ENCODE results near the gene ALS2. TPM values are rescaled to one million over a fixed set of nuclear protein-coding genes. Genes with fewer than 3 reads are reported as not detected.

ALS2 gene
- total and polyA plus RNA-seq, 2 of the 8 experiments (the other 6 are each of a cell fraction or from before 2014, with no cell fraction given): 12.1 to 34.5 TPM

- Histone ChIP-seq H3K9me3 (ENCODE audit: insufficient read depth in 2 of 2, low read depth in 1 of 2, low read length in 1 of 2) (no peaks in the 10 kb centered on the region), H3K14ac (ENCODE audit: insufficient read length) (no peak overlapping the region), H2BK20ac (ENCODE audit: low read length) (no peak overlapping the region), H2BK5ac (ENCODE audit: low read depth, low read length) (peak overlapping the region; percentile 90), H3K9ac (replicated peaks in 1 of 4; ENCODE audit: extremely low read depth in 1 of 4, low read depth in 3 of 4, low read length in 3 of 4) (peak overlapping the region; percentile 63 to 78 (median 75)), H3K23ac (ENCODE audit: insufficient read length) (no peak overlapping the region), H3K23me2 (ENCODE audit: low read depth, low read length) (peaks cover 14% of the 10 kb centered on the region), H3K27ac (ENCODE audit: low read depth, low read length) (peak overlapping the region; percentile 78), H3K79me2 (ENCODE audit: control insufficient read depth in 1 of 2, insufficient read depth in 2 of 2, low read length in 2 of 2) (peaks cover 0 to 51% of the 10 kb centered on the region in 2 experiments; a peak in 3 of 4 replicates), H3K4me3 (ENCODE audit: extremely low read depth in 1 of 4, insufficient read depth in 2 of 4, low read depth in 3 of 4, low read length in 4 of 4) (peak overlapping the region; percentile 87 to 93 (median 88)), H3K27me3 (replicated peaks in 1 of 4; ENCODE audit: control insufficient read depth in 3 of 4, extremely low read depth in 1 of 4, insufficient read depth in 3 of 4, low read length in 3 of 4) (no peaks in the 10 kb centered on the region), H3K18ac (ENCODE audit: extremely low read depth, low read length) (peak overlapping the region; percentile 53; the same call in 1 of the 2 replicates), H4K5ac (ENCODE audit: insufficient read length, low read depth, low read length) (peak overlapping the region; percentile 51), H2BK12ac (ENCODE audit: low read depth, low read length) (no peak overlapping the region), H3K4ac (replicated peaks; ENCODE audit: insufficient read length, low read depth, low read length) (peak overlapping the region; percentile 46), H3K36me3 (ENCODE audit: control insufficient read depth in 2 of 4, insufficient read depth in 4 of 4, low read length in 3 of 4) (no peaks in the 10 kb centered on the region), H2BK120ac (replicated peaks; ENCODE audit: low read depth, low read length) (no peak overlapping the region), H4K20me1 (replicated peaks in 1 of 2; ENCODE audit: control insufficient read depth in 1 of 2, insufficient read depth in 2 of 2, low read length in 2 of 2) (no peaks in the 10 kb centered on the region), H3K56ac (replicated peaks; ENCODE audit: insufficient read length, low read depth, low read length) (peak overlapping the region; percentile 74), H3K4me2 (ENCODE audit: insufficient read depth in 1 of 2, low read depth in 2 of 2, low read length in 2 of 2) (peak overlapping the region; percentile 72 to 96), H4K91ac (replicated peaks; ENCODE audit: insufficient read length, low read length) (peak overlapping the region; percentile 56), H3K79me1 (ENCODE audit: low read depth, low read length) (no peaks in the 10 kb centered on the region; the same call in 1 of the 2 replicates), H2BK15ac (ENCODE audit: low read length) (no peak overlapping the region), H2AFZ (ENCODE audit: low read length) (0 out of 2 replicates have a peak overlapping the region, but pooled peaks have one; percentile 8), H2AK5ac (ENCODE audit: low read depth, low read length) (no peak overlapping the region), H4K8ac (ENCODE audit: extremely low read depth, insufficient read depth, low read length) (peak overlapping the region; percentile 72; the same call in 1 of the 2 replicates), H3K4me1 (replicated peaks in 1 of 4; ENCODE audit: control insufficient read depth in 3 of 4, insufficient read depth in 4 of 4, low read length in 3 of 4) (peaks cover 0 to 7% (median 3%) of the 10 kb centered on the region in 4 experiments; a peak in 4 of 7 replicates)
- no peak for FAIRE-seq
- DNase-seq (ENCODE audit: low read depth in 1 of 2, low spot score in 2 of 2): no peak
- WGBS, 2 experiments (ENCODE audit: extremely low coverage in 1 of 2, insufficient coverage in 1 of 2, insufficient read length in 1 of 2, insufficient replicate concordance in 2 of 2, low coverage in 1 of 2, low lambda C conversion rate in 2 of 2, missing lambda C conversion rate in 1 of 2): 6% methylated on average over 22 of the region's 22 CpGs; no CpG with 5 or more reads in 1 of the 2 experiments
- ChIA-PET POLR2A (ENCODE audit: partially characterized antibody) (interaction anchor here (0.8 to 1.5 kb wide), 10 partner anchors 9 to 390 kb away, joined by 3 to 9 read pairs (median 3); no protein-coding TSS in a partner anchor), CTCF (ENCODE audit: partially characterized antibody) (interaction anchor here (0.6 to 1.1 kb wide), 6 partner anchors 33 to 772 kb away, joined by 3 read pairs; no protein-coding TSS in a partner anchor)
- TF ChIP-seq RBBP5 (IDR thresholded peaks at IDR 0.05; ENCODE audit: borderline replicate concordance, low read depth, low read length): no peak
- TF ChIP-seq BACH1 (IDR thresholded peaks at IDR 0.05; ENCODE audit: low read length): 0 out of 2 replicates have a peak, but pooled peaks have one; percentile 6
Observed at GRCh38 chr2:201779901-201780673, 646 bp downstream of the ALS2 start.

Measured in H1 (cell line).